ENCODE results near the gene CAPN10.

DNA sequence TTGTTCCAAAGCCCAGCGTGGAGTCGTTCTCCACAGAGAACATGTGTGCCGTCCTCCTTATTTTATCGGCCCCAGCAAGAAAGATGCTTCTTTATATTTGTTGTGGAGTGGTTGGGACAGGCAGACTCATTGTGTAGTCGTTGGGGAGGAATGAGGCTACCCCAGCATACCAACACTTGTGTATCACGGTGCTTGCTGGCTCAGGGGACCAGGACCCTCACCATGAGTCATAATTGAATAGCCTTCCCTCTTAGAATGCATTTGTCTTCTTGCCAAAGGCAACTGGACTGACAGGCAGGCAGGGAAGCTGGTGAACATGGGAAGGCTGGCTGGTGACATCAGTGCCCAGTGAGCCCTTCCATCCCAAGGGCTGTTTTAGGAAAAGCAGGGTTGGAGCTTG, 4.7 kb downstream of the CAPN10 start:
- TF ChIP-seq POLR2AphosphoS5 (IDR thresholded peaks at IDR 0.05; ENCODE audit: low read depth) (no peak), GABPA (IDR thresholded peaks at IDR 0.05; ENCODE audit: low read depth) (no peak)
- TF ChIP-seq, protein P1, sequence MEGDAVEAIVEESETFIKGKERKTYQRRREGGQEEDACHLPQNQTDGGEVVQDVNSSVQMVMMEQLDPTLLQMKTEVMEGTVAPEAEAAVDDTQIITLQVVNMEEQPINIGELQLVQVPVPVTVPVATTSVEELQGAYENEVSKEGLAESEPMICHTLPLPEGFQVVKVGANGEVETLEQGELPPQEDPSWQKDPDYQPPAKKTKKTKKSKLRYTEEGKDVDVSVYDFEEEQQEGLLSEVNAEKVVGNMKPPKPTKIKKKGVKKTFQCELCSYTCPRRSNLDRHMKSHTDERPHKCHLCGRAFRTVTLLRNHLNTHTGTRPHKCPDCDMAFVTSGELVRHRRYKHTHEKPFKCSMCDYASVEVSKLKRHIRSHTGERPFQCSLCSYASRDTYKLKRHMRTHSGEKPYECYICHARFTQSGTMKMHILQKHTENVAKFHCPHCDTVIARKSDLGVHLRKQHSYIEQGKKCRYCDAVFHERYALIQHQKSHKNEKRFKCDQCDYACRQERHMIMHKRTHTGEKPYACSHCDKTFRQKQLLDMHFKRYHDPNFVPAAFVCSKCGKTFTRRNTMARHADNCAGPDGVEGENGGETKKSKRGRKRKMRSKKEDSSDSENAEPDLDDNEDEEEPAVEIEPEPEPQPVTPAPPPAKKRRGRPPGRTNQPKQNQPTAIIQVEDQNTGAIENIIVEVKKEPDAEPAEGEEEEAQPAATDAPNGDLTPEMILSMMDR (IDR thresholded peaks at IDR 0.05; ENCODE audit: insufficient read depth, low read length) = no peak
- TF ChIP-seq, protein P2, sequence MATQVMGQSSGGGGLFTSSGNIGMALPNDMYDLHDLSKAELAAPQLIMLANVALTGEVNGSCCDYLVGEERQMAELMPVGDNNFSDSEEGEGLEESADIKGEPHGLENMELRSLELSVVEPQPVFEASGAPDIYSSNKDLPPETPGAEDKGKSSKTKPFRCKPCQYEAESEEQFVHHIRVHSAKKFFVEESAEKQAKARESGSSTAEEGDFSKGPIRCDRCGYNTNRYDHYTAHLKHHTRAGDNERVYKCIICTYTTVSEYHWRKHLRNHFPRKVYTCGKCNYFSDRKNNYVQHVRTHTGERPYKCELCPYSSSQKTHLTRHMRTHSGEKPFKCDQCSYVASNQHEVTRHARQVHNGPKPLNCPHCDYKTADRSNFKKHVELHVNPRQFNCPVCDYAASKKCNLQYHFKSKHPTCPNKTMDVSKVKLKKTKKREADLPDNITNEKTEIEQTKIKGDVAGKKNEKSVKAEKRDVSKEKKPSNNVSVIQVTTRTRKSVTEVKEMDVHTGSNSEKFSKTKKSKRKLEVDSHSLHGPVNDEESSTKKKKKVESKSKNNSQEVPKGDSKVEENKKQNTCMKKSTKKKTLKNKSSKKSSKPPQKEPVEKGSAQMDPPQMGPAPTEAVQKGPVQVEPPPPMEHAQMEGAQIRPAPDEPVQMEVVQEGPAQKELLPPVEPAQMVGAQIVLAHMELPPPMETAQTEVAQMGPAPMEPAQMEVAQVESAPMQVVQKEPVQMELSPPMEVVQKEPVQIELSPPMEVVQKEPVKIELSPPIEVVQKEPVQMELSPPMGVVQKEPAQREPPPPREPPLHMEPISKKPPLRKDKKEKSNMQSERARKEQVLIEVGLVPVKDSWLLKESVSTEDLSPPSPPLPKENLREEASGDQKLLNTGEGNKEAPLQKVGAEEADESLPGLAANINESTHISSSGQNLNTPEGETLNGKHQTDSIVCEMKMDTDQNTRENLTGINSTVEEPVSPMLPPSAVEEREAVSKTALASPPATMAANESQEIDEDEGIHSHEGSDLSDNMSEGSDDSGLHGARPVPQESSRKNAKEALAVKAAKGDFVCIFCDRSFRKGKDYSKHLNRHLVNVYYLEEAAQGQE (IDR thresholded peaks at IDR 0.05; ENCODE audit: insufficient replicate concordance, low read depth) = no peak

Measured in HL-60 (cell line).